ENCODE measurements around the gene AFDN.

Gene AFDN

GRCh38 chr6:167892835-167893815 is 66.4 kb downstream of the AFDN start:
- H3K4me1 ChIP-seq (ENCODE audit: control insufficient read depth in 1 of 2, insufficient read depth in 2 of 2, low read length in 2 of 2), result no peaks in the 10 kb centered on the region
- no peaks in the 10 kb centered on the region for H3K9me3 ChIP-seq (ENCODE audit: control insufficient read depth in 1 of 2, low read length in 2 of 2)
- no peak overlapping the region for H3K4me3 ChIP-seq (ENCODE audit: low read depth in 1 of 2, low read length in 2 of 2)
- H3K27me3 ChIP-seq (ENCODE audit: control insufficient read depth in 1 of 2, insufficient read depth in 2 of 2, low read length in 2 of 2), result no peaks in the 10 kb centered on the region
- no peak overlapping the region for H3K27ac ChIP-seq (ENCODE audit: low read depth, low read length)
- peaks cover 28 to 50% of the 10 kb centered on the region in 2 donors for H3K36me3 ChIP-seq (ENCODE audit: control insufficient read depth in 1 of 2, insufficient read depth in 2 of 2, low read length in 2 of 2)
- H3K9ac ChIP-seq (ENCODE audit: low read depth in 1 of 2, low read length in 2 of 2), result no peak overlapping the region

- H3K27ac ChIP-seq (ENCODE audit: low read depth, low read length), result no peak overlapping the region
- no peaks in the 10 kb centered on the region for H3K27me3 ChIP-seq (ENCODE audit: control insufficient read depth in 1 of 2, insufficient read depth in 2 of 2, low read length in 2 of 2)
- no peak overlapping the region for H3K4me3 ChIP-seq (ENCODE audit: low read depth in 1 of 2, low read length in 2 of 2)
- no peaks in the 10 kb centered on the region for H3K9me3 ChIP-seq (ENCODE audit: control insufficient read depth in 1 of 2, low read length in 2 of 2)
- peaks cover 23 to 40% of the 10 kb centered on the region in 2 donors for H3K36me3 ChIP-seq (ENCODE audit: control insufficient read depth in 1 of 2, insufficient read depth in 2 of 2, low read length in 2 of 2)
- H3K9ac ChIP-seq (ENCODE audit: low read depth in 1 of 2, low read length in 2 of 2), result no peak overlapping the region
- peaks cover 0 to 3% of the 10 kb centered on the region in 2 donors for H3K4me1 ChIP-seq (ENCODE audit: control insufficient read depth in 1 of 2, insufficient read depth in 2 of 2, low read length in 2 of 2)
These were observed 68.3 kb downstream of the AFDN start for GRCh38 chr6:167894965-167895364.

DNA sequence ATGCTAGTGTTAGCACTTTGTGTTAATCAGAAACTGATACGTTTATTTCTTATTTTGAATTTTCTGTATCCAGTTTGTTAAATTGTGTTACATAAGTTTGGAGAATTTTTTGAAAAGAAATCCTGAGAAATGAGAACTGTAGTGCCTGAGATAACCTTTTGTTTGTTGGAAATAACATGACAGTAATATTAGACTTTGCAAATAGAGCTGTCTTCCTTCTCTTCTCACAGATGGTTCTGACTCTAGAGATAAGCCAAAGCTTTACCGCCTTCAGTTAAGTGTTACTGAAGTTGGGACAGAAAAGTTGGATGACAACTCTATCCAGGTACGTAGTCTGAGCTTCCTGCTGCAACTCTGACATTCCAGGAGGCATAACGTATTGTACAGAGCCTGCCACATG is 69.9 kb downstream of the AFDN start:
- Histone ChIP-seq H3K36me3 (ENCODE audit: control insufficient read depth in 1 of 2, insufficient read depth in 2 of 2, low read length in 2 of 2) (peaks cover 23 to 33% of the 10 kb centered on the region in 2 donors), H3K9ac (ENCODE audit: low read depth in 1 of 2, low read length in 2 of 2) (no peak overlapping the region), H3K27me3 (ENCODE audit: control insufficient read depth in 1 of 2, insufficient read depth in 2 of 2, low read length in 2 of 2) (no peaks in the 10 kb centered on the region), H3K4me3 (ENCODE audit: low read depth in 1 of 2, low read length in 2 of 2) (no peak overlapping the region), H3K27ac (ENCODE audit: low read depth, low read length) (no peak overlapping the region), H3K9me3 (ENCODE audit: control insufficient read depth in 1 of 2, low read length in 2 of 2) (no peaks in the 10 kb centered on the region), H3K4me1 (ENCODE audit: control insufficient read depth in 1 of 2, insufficient read depth in 2 of 2, low read length in 2 of 2) (peaks cover 2 to 12% of the 10 kb centered on the region in 2 donors)

GRCh38 chr6:167898673-167899311 is 72.1 kb downstream of the AFDN start:
- no peak overlapping the region for H3K4me3 ChIP-seq (ENCODE audit: low read depth in 1 of 2, low read length in 2 of 2)
- no peak overlapping the region for H3K9ac ChIP-seq (ENCODE audit: low read depth in 1 of 2, low read length in 2 of 2)
- no peaks in the 10 kb centered on the region for H3K27me3 ChIP-seq (ENCODE audit: control insufficient read depth in 1 of 2, insufficient read depth in 2 of 2, low read length in 2 of 2)
- peaks cover 2 to 12% of the 10 kb centered on the region in 2 donors for H3K4me1 ChIP-seq (ENCODE audit: control insufficient read depth in 1 of 2, insufficient read depth in 2 of 2, low read length in 2 of 2)
- H3K9me3 ChIP-seq (ENCODE audit: control insufficient read depth in 1 of 2, low read length in 2 of 2), result no peaks in the 10 kb centered on the region
- H3K27ac ChIP-seq (ENCODE audit: low read depth, low read length), result no peak overlapping the region
- H3K36me3 ChIP-seq (ENCODE audit: control insufficient read depth in 1 of 2, insufficient read depth in 2 of 2, low read length in 2 of 2), result peaks cover 31 to 33% of the 10 kb centered on the region in 2 donors

DNA sequence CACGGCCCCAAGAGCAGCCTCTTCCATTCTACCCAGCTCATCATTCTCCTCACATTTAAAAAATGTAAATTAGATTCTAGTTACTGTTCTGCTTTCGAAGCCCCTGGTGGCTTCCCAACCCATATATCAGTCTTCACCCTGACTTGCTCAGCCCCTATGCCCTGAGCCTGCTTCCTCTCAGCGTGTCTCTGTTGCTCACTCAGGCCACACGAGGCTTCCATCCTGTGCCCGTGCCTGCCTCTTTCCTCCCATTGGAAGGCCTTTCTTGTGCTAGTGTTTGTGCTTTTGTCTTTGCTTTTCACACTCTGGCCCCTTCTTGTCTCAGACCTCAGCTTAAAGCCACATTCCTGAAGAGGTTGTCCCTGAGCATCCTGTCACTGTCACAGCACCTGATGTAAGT is 78.1 kb downstream of the AFDN start:
- no peaks in the 10 kb centered on the region for H3K9me3 ChIP-seq (ENCODE audit: control insufficient read depth in 1 of 2, low read length in 2 of 2)

DNA sequence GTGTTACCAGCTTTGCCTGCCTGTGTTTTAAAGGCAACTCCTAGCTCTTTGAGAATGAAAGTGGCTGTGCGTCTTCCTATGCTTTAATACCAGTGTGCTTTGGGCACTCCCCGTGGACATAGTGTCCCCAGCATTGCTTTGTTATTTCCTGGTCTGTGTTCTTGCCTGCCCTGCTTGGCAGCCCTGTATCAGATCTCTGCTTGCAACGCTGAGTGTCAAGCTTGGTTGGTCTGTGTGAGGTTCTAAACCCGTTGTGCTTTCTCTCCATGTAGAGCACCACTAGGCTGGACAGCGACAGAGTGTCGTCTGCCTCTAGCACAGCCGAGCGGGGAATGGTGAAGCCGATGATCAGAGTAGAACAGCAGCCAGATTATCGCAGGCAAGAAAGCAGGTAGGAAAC is 80.2 kb downstream of the AFDN start:
- peaks cover 0 to 6% of the 10 kb centered on the region in 2 donors for H3K4me1 ChIP-seq (ENCODE audit: control insufficient read depth in 1 of 2, insufficient read depth in 2 of 2, low read length in 2 of 2)
- H3K27me3 ChIP-seq (ENCODE audit: control insufficient read depth in 1 of 2, insufficient read depth in 2 of 2, low read length in 2 of 2), result no peaks in the 10 kb centered on the region
- no peaks in the 10 kb centered on the region for H3K9me3 ChIP-seq (ENCODE audit: control insufficient read depth in 1 of 2, low read length in 2 of 2)
- H3K36me3 ChIP-seq (ENCODE audit: control insufficient read depth in 1 of 2, insufficient read depth in 2 of 2, low read length in 2 of 2), result peaks cover 16 to 43% of the 10 kb centered on the region in 2 donors
- H3K27ac ChIP-seq (ENCODE audit: low read depth, low read length), result no peak overlapping the region
- no peak overlapping the region for H3K9ac ChIP-seq (ENCODE audit: low read depth in 1 of 2, low read length in 2 of 2)
- no peak overlapping the region for H3K4me3 ChIP-seq (ENCODE audit: low read depth in 1 of 2, low read length in 2 of 2)

More for the DNA sequence above, 78.1 kb downstream of the AFDN start:
- H3K4me1 ChIP-seq (ENCODE audit: control insufficient read depth in 1 of 2, insufficient read depth in 2 of 2, low read length in 2 of 2), result peaks cover 2 to 16% of the 10 kb centered on the region in 2 donors
- H3K27me3 ChIP-seq (ENCODE audit: control insufficient read depth in 1 of 2, insufficient read depth in 2 of 2, low read length in 2 of 2), result no peaks in the 10 kb centered on the region
- H3K9ac ChIP-seq (ENCODE audit: low read depth in 1 of 2, low read length in 2 of 2), result no peak overlapping the region
- H3K4me3 ChIP-seq (ENCODE audit: low read depth in 1 of 2, low read length in 2 of 2), result no peak overlapping the region
- H3K36me3 ChIP-seq (ENCODE audit: control insufficient read depth in 1 of 2, insufficient read depth in 2 of 2, low read length in 2 of 2), result peaks cover 16 to 29% of the 10 kb centered on the region in 2 donors
- H3K27ac ChIP-seq (ENCODE audit: low read depth, low read length), result no peak overlapping the region

GRCh38 chr6:167907837-167908681 is 81.3 kb downstream of the AFDN start:
- Histone ChIP-seq H3K27me3 (ENCODE audit: control insufficient read depth in 1 of 2, insufficient read depth in 2 of 2, low read length in 2 of 2) (no peaks in the 10 kb centered on the region), H3K36me3 (ENCODE audit: control insufficient read depth in 1 of 2, insufficient read depth in 2 of 2, low read length in 2 of 2) (peaks cover 8 to 37% of the 10 kb centered on the region in 2 donors), H3K4me3 (ENCODE audit: low read depth in 1 of 2, low read length in 2 of 2) (no peak overlapping the region), H3K9me3 (ENCODE audit: control insufficient read depth in 1 of 2, low read length in 2 of 2) (no peaks in the 10 kb centered on the region), H3K9ac (ENCODE audit: low read depth in 1 of 2, low read length in 2 of 2) (no peak overlapping the region), H3K27ac (ENCODE audit: low read depth, low read length) (no peak overlapping the region), H3K4me1 (ENCODE audit: control insufficient read depth in 1 of 2, insufficient read depth in 2 of 2, low read length in 2 of 2) (peaks cover 0 to 6% of the 10 kb centered on the region in 2 donors)

DNA sequence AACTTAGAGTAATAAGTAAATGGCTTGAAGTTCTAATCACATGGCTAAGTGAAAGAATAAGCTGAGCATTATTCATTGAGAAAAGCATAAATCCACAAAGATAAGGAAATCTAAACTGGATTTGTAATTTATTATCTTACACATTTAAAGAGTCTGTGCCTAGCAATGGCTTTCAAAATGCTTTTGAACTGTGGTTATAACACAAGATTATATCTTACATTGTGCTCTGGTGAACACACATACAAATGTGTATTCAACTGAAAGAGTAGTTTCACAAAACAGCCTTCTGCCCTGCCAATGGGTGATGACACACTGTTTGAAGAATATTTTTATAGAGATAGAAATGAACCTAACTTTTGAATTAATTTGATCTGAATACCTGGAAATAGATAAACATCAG is 83.3 kb downstream of the AFDN start:
- Histone ChIP-seq H3K4me3 (ENCODE audit: low read depth in 1 of 2, low read length in 2 of 2) (no peak overlapping the region), H3K9ac (ENCODE audit: low read depth in 1 of 2, low read length in 2 of 2) (no peak overlapping the region), H3K27ac (ENCODE audit: low read depth, low read length) (no peak overlapping the region), H3K27me3 (ENCODE audit: control insufficient read depth in 1 of 2, insufficient read depth in 2 of 2, low read length in 2 of 2) (no peaks in the 10 kb centered on the region), H3K36me3 (ENCODE audit: control insufficient read depth in 1 of 2, insufficient read depth in 2 of 2, low read length in 2 of 2) (peaks cover 14 to 36% of the 10 kb centered on the region in 2 donors), H3K9me3 (ENCODE audit: control insufficient read depth in 1 of 2, low read length in 2 of 2) (no peaks in the 10 kb centered on the region), H3K4me1 (ENCODE audit: control insufficient read depth in 1 of 2, insufficient read depth in 2 of 2, low read length in 2 of 2) (peaks cover 0 to 6% of the 10 kb centered on the region in 2 donors)

DNA sequence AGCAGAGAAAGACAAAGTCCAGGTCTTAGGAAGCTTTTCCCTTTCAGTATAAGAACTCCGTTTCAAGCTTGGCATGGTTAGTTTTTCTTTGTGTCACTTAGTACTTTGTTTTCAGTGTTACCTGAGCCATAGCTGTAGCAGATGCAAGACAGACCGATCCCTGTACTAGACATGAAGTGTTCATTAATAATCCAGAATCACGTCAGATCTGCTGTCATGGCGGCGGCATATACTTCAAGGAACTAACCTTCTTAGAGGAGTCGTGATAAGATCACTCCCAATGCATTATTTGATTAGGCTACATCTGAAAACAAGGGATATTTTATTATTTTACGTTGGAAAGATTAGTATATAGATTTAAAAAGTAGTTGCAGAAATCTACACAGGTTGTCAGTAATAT is 83.9 kb downstream of the AFDN start:
- Histone ChIP-seq H3K27me3 (ENCODE audit: control insufficient read depth in 1 of 2, insufficient read depth in 2 of 2, low read length in 2 of 2) (no peaks in the 10 kb centered on the region), H3K27ac (ENCODE audit: low read depth, low read length) (no peak overlapping the region), H3K9me3 (ENCODE audit: control insufficient read depth in 1 of 2, low read length in 2 of 2) (no peaks in the 10 kb centered on the region), H3K4me1 (ENCODE audit: control insufficient read depth in 1 of 2, insufficient read depth in 2 of 2, low read length in 2 of 2) (peaks cover 0 to 6% of the 10 kb centered on the region in 2 donors), H3K4me3 (ENCODE audit: low read depth in 1 of 2, low read length in 2 of 2) (no peak overlapping the region), H3K9ac (ENCODE audit: low read depth in 1 of 2, low read length in 2 of 2) (no peak overlapping the region), H3K36me3 (ENCODE audit: control insufficient read depth in 1 of 2, insufficient read depth in 2 of 2, low read length in 2 of 2) (peaks cover 14 to 40% of the 10 kb centered on the region in 2 donors)
